T-helper 1 cell (primary cell): Measurements from ENCODE around the gene TMEFF1.
"Not testable (repeated sequence)": the region's sequence is repeated elsewhere in the genome, so short reads cannot be mapped to it uniquely, and the experiment has no call there.

Source experiments
- DNase-seq, 5 donors: peaks; one replicate each; pipeline ENCODE4 v3.0.0-alpha.2; 2012 to 2020
- total RNA-seq, 4 donors: gene quantifications; one replicate each; lab custom pipeline; 2026; lab: John Stamatoyannopoulos, UW

Gene TMEFF1, protein sequence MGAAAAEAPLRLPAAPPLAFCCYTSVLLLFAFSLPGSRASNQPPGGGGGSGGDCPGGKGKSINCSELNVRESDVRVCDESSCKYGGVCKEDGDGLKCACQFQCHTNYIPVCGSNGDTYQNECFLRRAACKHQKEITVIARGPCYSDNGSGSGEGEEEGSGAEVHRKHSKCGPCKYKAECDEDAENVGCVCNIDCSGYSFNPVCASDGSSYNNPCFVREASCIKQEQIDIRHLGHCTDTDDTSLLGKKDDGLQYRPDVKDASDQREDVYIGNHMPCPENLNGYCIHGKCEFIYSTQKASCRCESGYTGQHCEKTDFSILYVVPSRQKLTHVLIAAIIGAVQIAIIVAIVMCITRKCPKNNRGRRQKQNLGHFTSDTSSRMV
- total RNA-seq, result 0 reads per million in 4 donors

DNA sequence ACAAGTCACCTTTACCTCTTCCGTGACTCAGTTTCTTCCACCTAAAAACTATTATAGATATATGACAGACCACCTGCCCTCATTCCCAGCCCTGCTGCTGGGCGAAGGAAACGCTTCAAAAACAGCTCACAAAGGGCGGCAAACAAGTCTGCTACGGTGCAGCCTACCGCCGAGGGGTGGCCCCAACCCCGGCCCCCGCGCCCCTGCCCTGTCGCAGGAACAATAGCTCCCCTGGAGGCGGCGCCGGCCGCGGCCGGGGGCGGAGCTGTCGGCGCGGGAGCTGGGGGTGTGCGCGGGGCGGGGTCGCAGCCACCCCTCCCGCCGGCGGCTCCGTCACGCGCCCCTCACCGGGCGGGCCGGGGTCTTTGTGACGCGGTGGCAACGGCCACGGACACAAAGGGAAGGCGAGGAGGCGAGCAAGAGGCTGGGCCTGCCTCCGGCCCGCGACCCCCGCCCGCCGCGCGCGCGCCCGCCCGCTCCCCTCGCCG, at the start of gene TMEFF1:
Gene TMEFF1 (plus strand): TSS at position 362 of the 488 bp plus-strand sequence. CDS start 396 bp downstream, outside the sequence.
- DNase-seq, result peak in 4 of 5 donors; percentile 4 to 21 (median 14)

GRCh38 chr9:100425758-100426157, 47.2 kb upstream of the TMEFF1 start:
- DNase-seq, result no peak

GRCh38 chr9:100426189-100426529, 46.8 kb upstream of the TMEFF1 start:
- no peak for DNase-seq

- peak; percentile 31 to 60 (median 36) for DNase-seq
Observed at GRCh38 chr9:100426530-100427365, 46.2 kb upstream of the TMEFF1 start, which contains the start of gene MSANTD3. TSS of gene MSANTD3 (plus strand) at chr9:100427143. CDS start at chr9:100441939, 14,796 bp downstream.

DNA sequence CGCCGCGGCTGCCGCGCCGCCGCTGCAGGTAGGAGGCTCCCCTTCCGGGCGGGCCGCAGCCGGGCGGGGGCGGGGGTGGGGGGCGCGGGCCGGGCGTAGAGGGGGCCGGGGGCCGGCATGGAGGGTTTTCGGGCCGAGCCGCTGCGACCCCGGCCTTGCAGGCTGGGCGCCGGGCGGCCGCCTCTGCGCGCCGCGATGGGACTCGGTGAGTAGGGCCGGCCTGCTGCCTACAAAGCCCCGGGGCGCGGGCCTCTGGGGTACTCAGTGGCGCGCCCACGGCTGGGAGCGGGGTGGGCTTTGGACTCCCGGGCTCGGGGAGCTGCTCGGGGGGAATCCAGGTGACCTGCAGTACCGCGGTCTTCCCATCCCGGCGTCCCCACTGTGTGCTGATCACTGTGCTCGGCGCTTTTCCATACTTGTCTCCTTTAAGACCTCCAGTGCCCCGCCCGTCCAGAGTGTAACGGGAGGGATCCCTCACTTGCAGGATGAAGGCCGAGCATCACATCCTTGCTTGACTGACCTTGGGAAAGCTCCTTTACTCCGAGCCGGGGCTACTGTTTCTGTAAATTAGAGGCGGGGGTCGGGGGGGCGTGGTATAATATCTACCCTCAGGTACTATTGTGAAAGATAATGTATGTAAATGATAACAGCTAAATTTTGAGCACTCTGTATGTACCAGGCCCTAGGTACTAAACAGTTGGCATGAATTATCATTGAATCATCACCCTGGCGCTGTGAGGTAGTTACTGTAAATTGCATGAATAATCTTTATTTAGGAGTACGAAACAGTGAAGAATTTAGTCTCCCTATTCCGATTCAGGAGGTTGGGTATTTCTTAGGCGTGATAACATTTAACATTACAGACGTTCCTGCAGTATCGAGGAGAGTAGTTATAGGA, 45.3 kb upstream of the TMEFF1 start:
- DNase-seq, result peak in 2 of 5 donors; percentile 11 to 16

- no peak for DNase-seq
Observed at GRCh38 chr9:100428871-100429654, 43.9 kb upstream of the TMEFF1 start.

GRCh38 chr9:100430286-100430940, 42.5 kb upstream of the TMEFF1 start:
- DNase-seq, result no peak

GRCh38 chr9:100431886-100432285, 41.1 kb upstream of the TMEFF1 start:
- DNase-seq, result no peak

- DNase-seq, result no peak
Observed at GRCh38 chr9:100432736-100433135, 40.2 kb upstream of the TMEFF1 start.

GRCh38 chr9:100436571-100436970, 36.4 kb upstream of the TMEFF1 start:
- no peak for DNase-seq

- DNase-seq, result peak; percentile 17 to 67 (median 53)
Observed at GRCh38 chr9:100437860-100438805, 34.8 kb upstream of the TMEFF1 start.

GRCh38 chr9:100440071-100440470, 32.9 kb upstream of the TMEFF1 start:
- no peak for DNase-seq

- DNase-seq, result not testable (repeated sequence)
Observed at GRCh38 chr9:100440487-100440886, 32.5 kb upstream of the TMEFF1 start.

DNA sequence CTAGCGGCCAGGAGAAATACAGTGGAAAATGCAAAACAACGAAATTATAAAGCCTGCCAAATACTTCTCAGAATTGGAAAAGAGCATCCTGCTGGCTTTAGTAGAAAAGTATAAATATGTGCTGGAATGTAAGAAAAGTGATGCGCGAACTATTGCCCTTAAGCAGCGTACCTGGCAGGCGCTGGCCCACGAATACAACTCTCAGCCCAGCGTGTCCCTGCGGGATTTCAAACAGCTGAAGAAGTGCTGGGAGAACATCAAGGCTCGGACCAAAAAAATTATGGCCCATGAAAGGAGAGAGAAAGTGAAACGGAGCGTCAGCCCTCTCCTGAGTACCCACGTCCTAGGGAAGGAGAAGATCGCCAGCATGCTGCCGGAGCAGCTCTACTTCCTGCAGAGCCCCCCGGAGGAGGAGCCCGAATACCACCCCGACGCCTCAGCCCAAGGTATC, 31.0 kb upstream of the TMEFF1 start:
- no peak for DNase-seq

GRCh38 chr9:100443781-100444768, 28.9 kb upstream of the TMEFF1 start:
- no peak for DNase-seq

DNA sequence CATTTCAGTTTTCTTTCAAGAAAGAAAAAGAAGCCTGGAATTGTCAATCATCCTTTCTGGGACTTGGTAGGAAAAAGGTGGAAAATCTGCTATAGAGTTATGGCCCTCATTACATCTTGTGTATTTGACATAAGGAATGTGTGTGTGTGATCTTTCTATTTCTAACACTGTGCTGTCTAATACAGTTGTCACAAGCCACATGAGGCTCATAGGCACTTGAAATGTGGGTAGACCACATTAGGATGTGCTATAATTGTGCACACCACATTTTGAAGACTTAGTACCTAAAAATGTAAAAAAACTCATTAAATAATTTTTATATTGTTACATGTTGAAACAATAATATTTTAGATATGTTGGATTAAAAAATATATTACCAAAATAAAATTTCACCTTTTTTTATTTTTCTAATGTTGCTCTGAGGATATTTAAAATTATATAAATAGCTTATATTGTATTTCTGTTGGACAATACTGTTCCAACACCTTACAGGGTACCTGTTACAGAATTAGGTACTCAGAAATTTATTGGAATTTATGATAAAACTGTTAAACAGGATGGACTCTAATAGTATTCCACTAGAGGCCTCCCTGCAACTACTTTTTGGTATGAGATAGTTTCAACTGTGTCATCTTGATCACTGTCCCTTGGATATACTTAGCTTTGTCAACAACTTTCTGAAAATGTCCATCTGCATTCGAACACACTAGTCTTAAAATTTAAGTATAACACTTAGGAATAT, 27.6 kb upstream of the TMEFF1 start:
- no peak for DNase-seq

- DNase-seq, result no peak
Observed at GRCh38 chr9:100445903-100446549, 26.9 kb upstream of the TMEFF1 start.
